HEK293 (cell line): ENCODE data around the gene RER1.

Source experiments
- ATF2 ChIP-seq: fragments of 450-650 bp; formaldehyde crosslinking; IDR thresholded peaks from 2 replicates; pipeline ENCODE4 v1.5.1; 2016; ENCODE audit warnings: missing biosample characterization, missing genetic modification characterization, low read depth
- CTCF ChIP-seq: fragments of 450-650 bp; formaldehyde crosslinking; IDR thresholded peaks from 2 replicates; pipeline ENCODE4 v1.5.1; 2016; ENCODE audit warnings: missing biosample characterization, missing genetic modification characterization
- RBAK ChIP-seq: fragments of 450-650 bp; formaldehyde crosslinking; IDR thresholded peaks from 2 replicates; pipeline ENCODE4 v1.5.1; 2016; ENCODE audit warnings: missing biosample characterization, missing genetic modification characterization
- TCF7L2 ChIP-seq: IDR thresholded peaks from 2 replicates; pipeline ENCODE4 v1.6.1; 2011; ENCODE audit warnings: low read depth, mild to moderate bottlenecking, inconsistent platforms, low read length, moderate library complexity, borderline replicate concordance
- ZBTB11 ChIP-seq: fragments of 450-650 bp; formaldehyde crosslinking; conservative IDR thresholded peaks from 2 replicates; pipeline ENCODE4 v1.5.1; 2016; ENCODE audit warnings: low read depth, missing biosample characterization, missing genetic modification characterization
- ZEB2 ChIP-seq: fragments of 450-650 bp; formaldehyde crosslinking; IDR thresholded peaks from 2 replicates; pipeline ENCODE4 v1.5.1; 2016; ENCODE audit warnings: missing biosample characterization, missing genetic modification characterization
- ZNF513 ChIP-seq: fragments of 450-650 bp; IDR thresholded peaks from 2 replicates; pipeline ENCODE4 v1.5.1; 2018; ENCODE audit warnings: missing biosample characterization, missing genetic modification characterization
- ZNF514 ChIP-seq: fragments of 450-650 bp; formaldehyde crosslinking; IDR thresholded peaks from 2 replicates; pipeline ENCODE4 v1.5.1; 2016; ENCODE audit warnings: missing biosample characterization, missing genetic modification characterization
- ZNF777 ChIP-seq: fragments of 450-650 bp; formaldehyde crosslinking; IDR thresholded peaks from 2 replicates; pipeline ENCODE4 v1.5.1; 2017; ENCODE audit warnings: missing biosample characterization, missing genetic modification characterization, borderline replicate concordance
- TF ChIP-seq, protein P1 (sequence below): fragments of 450-650 bp; formaldehyde crosslinking; IDR thresholded peaks from 2 replicates; pipeline ENCODE4 v1.5.1; 2016; ENCODE audit warnings: missing biosample characterization, missing genetic modification characterization

- TF ChIP-seq ZNF513 (no peak), ZBTB11 (tag by site-specific recombination) (no peak), ZEB2 (tag by site-specific recombination) (no peak), CTCF (tag by site-specific recombination) (no peak), ATF2 (tag by site-specific recombination) (no peak), ZNF777 (no peak), TCF7L2 (no peak), RBAK (no peak), ZNF514 (tag by site-specific recombination) (no peak)
- TF ChIP-seq, protein P1, sequence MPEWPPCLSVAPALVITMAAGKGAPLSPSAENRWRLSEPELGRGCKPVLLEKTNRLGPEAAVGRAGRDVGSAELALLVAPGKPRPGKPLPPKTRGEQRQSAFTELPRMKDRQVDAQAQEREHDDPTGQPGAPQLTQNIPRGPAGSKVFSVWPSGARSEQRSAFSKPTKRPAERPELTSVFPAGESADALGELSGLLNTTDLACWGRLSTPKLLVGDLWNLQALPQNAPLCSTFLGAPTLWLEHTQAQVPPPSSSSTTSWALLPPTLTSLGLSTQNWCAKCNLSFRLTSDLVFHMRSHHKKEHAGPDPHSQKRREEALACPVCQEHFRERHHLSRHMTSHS (tag by site-specific recombination) = no peak
These were observed 24.2 kb downstream of the RER1 start for GRCh38 chr1:2415801-2416208.
